ENCODE measurements around the gene PIK3IP1. TPM values are rescaled to one million over a fixed set of nuclear protein-coding genes. Genes with fewer than 3 reads are reported as not detected.

PIK3IP1 gene
- total RNA-seq, 4 donors from 2014 or later: 12.7 to 35.1 (median 24.7) TPM

GRCh38 chr22:31274017-31274416 lies 18.3 kb downstream of the PIK3IP1 start:
- Histone ChIP-seq H3K27me3 (no peaks in the 10 kb centered on the region), H3K4me1 (no peaks in the 10 kb centered on the region), H3K9me3 (no peaks in the 10 kb centered on the region), H3K4me3 (no peak overlapping the region), H3K36me3 (no peaks in the 10 kb centered on the region), H3K27ac (no peak overlapping the region)
- no peak for DNase-seq
- intact Hi-C loops (cut with DNase I; ENCODE audit: low total_unique reads): no loop called here
- TF ChIP-seq, protein P1, sequence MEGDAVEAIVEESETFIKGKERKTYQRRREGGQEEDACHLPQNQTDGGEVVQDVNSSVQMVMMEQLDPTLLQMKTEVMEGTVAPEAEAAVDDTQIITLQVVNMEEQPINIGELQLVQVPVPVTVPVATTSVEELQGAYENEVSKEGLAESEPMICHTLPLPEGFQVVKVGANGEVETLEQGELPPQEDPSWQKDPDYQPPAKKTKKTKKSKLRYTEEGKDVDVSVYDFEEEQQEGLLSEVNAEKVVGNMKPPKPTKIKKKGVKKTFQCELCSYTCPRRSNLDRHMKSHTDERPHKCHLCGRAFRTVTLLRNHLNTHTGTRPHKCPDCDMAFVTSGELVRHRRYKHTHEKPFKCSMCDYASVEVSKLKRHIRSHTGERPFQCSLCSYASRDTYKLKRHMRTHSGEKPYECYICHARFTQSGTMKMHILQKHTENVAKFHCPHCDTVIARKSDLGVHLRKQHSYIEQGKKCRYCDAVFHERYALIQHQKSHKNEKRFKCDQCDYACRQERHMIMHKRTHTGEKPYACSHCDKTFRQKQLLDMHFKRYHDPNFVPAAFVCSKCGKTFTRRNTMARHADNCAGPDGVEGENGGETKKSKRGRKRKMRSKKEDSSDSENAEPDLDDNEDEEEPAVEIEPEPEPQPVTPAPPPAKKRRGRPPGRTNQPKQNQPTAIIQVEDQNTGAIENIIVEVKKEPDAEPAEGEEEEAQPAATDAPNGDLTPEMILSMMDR (IDR thresholded peaks at IDR 0.05): no peak
- TF ChIP-seq POLR2A (IDR thresholded peaks at IDR 0.05): no peak

GRCh38 chr22:31272522-31273446 lies 19.5 kb downstream of the PIK3IP1 start:
- H3K27ac ChIP-seq: peak overlapping the region in 1 of 2 donors; percentile 55
- no peaks in the 10 kb centered on the region for H3K27me3 ChIP-seq
- H3K9me3 ChIP-seq: no peaks in the 10 kb centered on the region
- DNase-seq: peak; percentile 56 to 65
- H3K36me3 ChIP-seq: no peaks in the 10 kb centered on the region
- intact Hi-C loops (cut with DNase I; ENCODE audit: low total_unique reads): no loop called here
- H3K4me3 ChIP-seq: no peak overlapping the region
- TF ChIP-seq POLR2A (IDR thresholded peaks at IDR 0.05): no peak
- TF ChIP-seq, protein P1 (IDR thresholded peaks at IDR 0.05): peak; percentile 64 to 78 (median 73)
- H3K4me1 ChIP-seq: no peaks in the 10 kb centered on the region

- Histone ChIP-seq H3K27ac (no peak overlapping the region), H3K4me1 (no peaks in the 10 kb centered on the region), H3K9me3 (no peaks in the 10 kb centered on the region), H3K4me3 (no peak overlapping the region), H3K36me3 (no peaks in the 10 kb centered on the region), H3K27me3 (no peaks in the 10 kb centered on the region)
- intact Hi-C loops (cut with DNase I; ENCODE audit: low total_unique reads): no loop called here
- no peak for DNase-seq
- no peak for TF ChIP-seq POLR2A (IDR thresholded peaks at IDR 0.05)
- TF ChIP-seq, protein P1 (IDR thresholded peaks at IDR 0.05): no peak
These were observed 20.8 kb downstream of the PIK3IP1 start for GRCh38 chr22:31271485-31271884.

DNA sequence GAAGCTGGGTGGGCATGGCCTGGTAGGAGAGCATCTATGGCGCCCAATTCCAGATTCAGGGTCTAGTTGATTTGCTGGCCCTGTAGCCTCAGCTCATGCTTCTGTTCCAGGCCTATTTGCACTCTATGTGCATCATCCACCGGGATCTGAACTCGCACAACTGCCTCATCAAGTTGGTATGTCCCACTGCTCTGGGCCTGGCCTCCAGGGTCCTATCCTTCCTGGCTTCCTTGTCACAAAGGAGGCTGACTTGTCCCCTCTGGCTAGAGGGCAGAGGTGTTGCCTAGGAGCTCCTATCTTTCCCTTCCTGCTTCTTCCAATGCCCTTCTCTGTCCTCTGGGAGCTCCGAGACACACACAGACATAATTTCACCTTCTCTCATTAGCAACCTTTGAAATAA lies 21.3 kb downstream of the PIK3IP1 start:
- intact Hi-C loops (cut with DNase I; ENCODE audit: low total_unique reads): no loop called here
- H3K9me3 ChIP-seq: no peaks in the 10 kb centered on the region
- no peak for DNase-seq
- no peak overlapping the region for H3K4me3 ChIP-seq
- no peaks in the 10 kb centered on the region for H3K27me3 ChIP-seq
- H3K36me3 ChIP-seq: no peaks in the 10 kb centered on the region
- no peaks in the 10 kb centered on the region for H3K4me1 ChIP-seq
- TF ChIP-seq, protein P1 (IDR thresholded peaks at IDR 0.05): no peak
- TF ChIP-seq POLR2A (IDR thresholded peaks at IDR 0.05): no peak
- H3K27ac ChIP-seq: no peak overlapping the region

GRCh38 chr22:31269892-31270579 lies 22.3 kb downstream of the PIK3IP1 start:
- H3K27ac ChIP-seq: no peak overlapping the region
- no peaks in the 10 kb centered on the region for H3K36me3 ChIP-seq
- intact Hi-C loops (cut with DNase I; ENCODE audit: low total_unique reads): no loop called here

More at GRCh38 chr22:31269892-31270579, 22.3 kb downstream of the PIK3IP1 start:
- Histone ChIP-seq H3K4me3 (no peak overlapping the region), H3K4me1 (no peaks in the 10 kb centered on the region), H3K9me3 (no peaks in the 10 kb centered on the region), H3K27me3 (no peaks in the 10 kb centered on the region)
- DNase-seq: no peak
- no peak for TF ChIP-seq POLR2A (IDR thresholded peaks at IDR 0.05)
- TF ChIP-seq, protein P1 (IDR thresholded peaks at IDR 0.05): no peak
